GM12878 (cell line): ENCODE measurements around the gene SEC23A. TPM values are rescaled to one million over a fixed set of nuclear protein-coding genes. Genes with fewer than 3 reads are reported as not detected.

Experiments
- ATAC-seq: fragments of 200-7000 bp; cut with Tn5 transposase; 3 replicates; pipeline ENCODE4 v1.9.1; 2020; ENCODE audit warnings: mild to moderate bottlenecking, moderate library complexity
- BruUV-seq: library from RNA; stranded (reverse); fragments of 400-500 nt; replicated peaks from 2 replicates; lab custom pipeline; 2021; lab: Mats Ljungman, UMichigan
- CTCF ChIA-PET: fragments of 300-600 bp; sonication (Branson Sonifier 250); formaldehyde crosslinking; extraction: SDS; loops from one replicate; lab custom pipeline; 2021; ENCODE audit warnings: inconsistent platforms; lab: Yijun Ruan, JAX
- POLR2A ChIA-PET: fragments of 350-600 bp; formaldehyde crosslinking; extraction: SDS; loops from one replicate; lab custom pipeline; 2021; ENCODE audit warnings: inconsistent platforms; lab: Charles Lee
- RAD21 ChIA-PET: fragments of 300-600 bp; sonication (Branson Sonifier 250); formaldehyde crosslinking; loops from one replicate; lab custom pipeline; 2023; ENCODE audit warnings: antibody characterized with exemption; ENCODE audit not compliant: unreplicated experiment; lab: Charles Lee
- SMC1A ChIA-PET: fragments of 300-600 bp; sonication (Branson Sonifier 250); formaldehyde crosslinking; loops from one replicate; lab custom pipeline; 2023; ENCODE audit not compliant: unreplicated experiment, uncharacterized antibody; lab: Charles Lee
- DNase-seq: peaks from one replicate; pipeline ENCODE4 v3.0.0-alpha.2; 2011; ENCODE audit warnings: low read depth, low spot score
- FAIRE-seq: peaks from 3 replicates; lab custom pipeline; 2011; peaks lifted over from hg19 to GRCh38; lab: Jason Lieb, UNC
- H2AFZ ChIP-seq: 2 replicates; pipeline ENCODE4 v1.6.0; 2011; ENCODE audit warnings: low read depth, low read length, control low read depth; ENCODE audit not compliant: control insufficient read depth
- H3K27ac ChIP-seq: 2 replicates; pipeline ENCODE4 v1.5.1; 2011; ENCODE audit warnings: control low read depth; ENCODE audit not compliant: control insufficient read depth, insufficient read depth
- H3K27me3 ChIP-seq, 2 experiments: replicated peaks in 1 of 2; 2 replicates each; pipeline versions ENCODE4 v1.6.0 to v1.6.1; 2011; ENCODE audit warnings: low read length in 1 of 2; ENCODE audit not compliant: control insufficient read depth in 2 of 2, insufficient read depth in 2 of 2
- H3K36me3 ChIP-seq, 2 experiments: 2 replicates each; pipeline ENCODE4 v1.5.1; 2011; ENCODE audit warnings: low read length in 1 of 2; ENCODE audit not compliant: control insufficient read depth in 2 of 2, insufficient read depth in 2 of 2
- H3K4me1 ChIP-seq: 2 replicates; pipeline ENCODE4 v1.6.1; 2011; ENCODE audit warnings: mild to moderate bottlenecking, low read length, moderate library complexity, mixed read lengths; ENCODE audit not compliant: control insufficient read depth, insufficient read depth
- H3K4me2 ChIP-seq: 2 replicates; pipeline ENCODE4 v1.6.0; 2011; ENCODE audit warnings: control low read depth; ENCODE audit not compliant: control insufficient read depth, insufficient read depth
- H3K4me3 ChIP-seq: fragments of 200-600 bp; sonication (generic); 2 replicates; pipeline ENCODE4 v1.5.1; 2016
- H3K79me2 ChIP-seq: 2 replicates; pipeline ENCODE4 v1.6.0; 2011; ENCODE audit warnings: low read length; ENCODE audit not compliant: control insufficient read depth, insufficient read depth
- H3K9ac ChIP-seq: 2 replicates; pipeline ENCODE4 v1.8.0; 2011; ENCODE audit warnings: low read length, control low read depth, mixed read lengths; ENCODE audit not compliant: control insufficient read depth, insufficient read depth
- H3K9me3 ChIP-seq: replicated peaks from 3 replicates; pipeline ENCODE4 v1.5.1; 2011; ENCODE audit warnings: mild to moderate bottlenecking, low read length; ENCODE audit not compliant: control insufficient read depth, insufficient read depth
- H4K20me1 ChIP-seq: 2 replicates; pipeline ENCODE4 v1.6.0; 2011; ENCODE audit not compliant: control insufficient read depth, insufficient read depth
- RAD21 ChIP-seq: IDR thresholded peaks from 2 replicates; pipeline ENCODE4 v1.6.1; 2011; ENCODE audit warnings: mild to moderate bottlenecking, low read depth, low read length, moderate library complexity; ENCODE audit not compliant: insufficient read depth
- SMC3 ChIP-seq: IDR thresholded peaks from 2 replicates; pipeline ENCODE4 v1.6.1; 2011; ENCODE audit warnings: low read length, improper control_type of control experiment, borderline replicate concordance
- WGBS: methylation state at CpG from one replicate; pipeline ENCODE4 v1.1.6; 2016; ENCODE audit warnings: low lambda C conversion rate; ENCODE audit not compliant: insufficient replicate concordance, insufficient coverage; ENCODE audit errors: missing lambda C conversion rate; 5-methylcytosine and 5-hydroxymethylcytosine counted together
- in situ Hi-C: fragments of 300-500 bp; cut with MboI; formaldehyde crosslinking; loops from 9 replicates; pipeline ENCODE4 v1.14.3; 2018; ENCODE audit warnings: mixed read lengths
- intact Hi-C: fragments of 100-400 bp; cut with micrococcal nuclease; formaldehyde crosslinking; loops from one replicate; pipeline ENCODE4 v1.14.2; 2022; ENCODE audit not compliant: unreplicated experiment
- polyA plus RNA-seq, 11 experiments: library from polyadenylated mRNA; depleted of rRNA in 4 of 11; unstranded in 6 of 11; stranded (reverse) in 5 of 11; fragments of >200 nt; fragmentation: Nextera tagmentation in 4 of 11; fragmentation: Illumina TruSeq in 1 of 11; extraction: Ambion mirVana in 4 of 11; extraction: Trizol in 1 of 11; gene quantifications; 1 replicate in 1 of 11; 2 replicates in 10 of 11; pipeline versions ENCODE4 v1.2.1 to v1.2.3, GENCODE V29; 2011 to 2016; ENCODE audit warnings: inconsistent platforms in 2 of 11, missing spikeins in 2 of 11, low read depth in 1 of 11
- total RNA-seq, 4 experiments: library from RNA; depleted of rRNA in 3 of 4; stranded (reverse); fragments of >200 nt in 3 of 4; fragmentation: Illumina TruSeq in 1 of 4; extraction: Trizol in 1 of 4; gene quantifications; 2 replicates each; pipeline versions ENCODE4 v1.2.1 to v1.2.3, GENCODE V29; 2013 to 2021
- TF ChIP-seq, protein P1 (sequence below), 3 experiments: IDR thresholded peaks in 2 of 3; conservative IDR thresholded peaks in 1 of 3; 2 replicates each; pipeline ENCODE4 v1.5.1; 2011; ENCODE audit warnings: low read depth in 3 of 3, low read length in 3 of 3, mild to moderate bottlenecking in 3 of 3, control low read depth in 2 of 3, moderate library complexity in 2 of 3, inconsistent platforms in 1 of 3, mixed read lengths in 1 of 3; ENCODE audit not compliant: control insufficient read depth in 2 of 3, insufficient read depth in 1 of 3; ENCODE audit errors: extremely low read depth in 1 of 3
- TF ChIP-seq, protein P2 (sequence below): fragments of 450-650 bp; IDR thresholded peaks from 2 replicates; pipeline ENCODE4 v1.6.1; 2018; ENCODE audit warnings: mild to moderate bottlenecking, low read depth, moderate library complexity; ENCODE audit not compliant: partially characterized antibody

The SEC23A gene
- total and polyA plus RNA-seq, 10 of the 15 experiments (the other 5 are each of a cell fraction or from before 2014, with no cell fraction given) = 13.6 to 63.8 (median 37.3) TPM

DNA sequence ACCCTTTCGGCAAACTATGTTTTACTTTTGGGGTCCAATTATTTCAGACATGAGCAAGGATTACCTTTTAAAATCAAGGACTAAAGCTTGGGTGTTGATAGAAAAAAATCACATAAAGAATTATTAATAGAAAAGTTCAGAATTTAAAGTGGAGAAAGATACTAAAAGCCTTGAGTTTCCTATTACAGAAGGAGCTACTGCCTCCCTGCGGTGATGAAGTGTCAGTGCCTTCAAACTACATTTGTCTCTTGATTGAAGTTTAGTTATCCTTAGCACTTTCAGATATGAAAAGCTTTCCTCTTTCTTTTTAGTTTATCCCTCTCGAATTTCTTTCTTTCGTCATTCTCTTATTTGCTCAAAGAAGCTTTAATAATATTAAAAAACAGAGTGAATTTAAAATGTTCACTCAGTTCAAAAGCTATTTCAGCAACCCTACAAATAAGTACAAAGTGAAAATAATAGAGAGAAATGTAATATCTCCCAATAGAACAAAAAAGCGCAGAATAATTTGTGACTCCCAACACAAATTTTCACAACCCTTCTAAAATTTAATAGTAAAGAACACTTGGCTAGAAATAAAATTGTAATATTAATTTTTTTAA lies 87.6 kb downstream of the SEC23A start:
- Histone ChIP-seq H3K4me1 (no peaks in the 10 kb centered on the region), H4K20me1 (no peaks in the 10 kb centered on the region), H3K4me3 (no peak overlapping the region), H3K27me3 (no peaks in the 10 kb centered on the region), H2AFZ (no peak overlapping the region), H3K36me3 (no peaks in the 10 kb centered on the region), H3K9ac (no peak overlapping the region), H3K4me2 (no peak overlapping the region), H3K79me2 (no peaks in the 10 kb centered on the region), H3K9me3 (no peaks in the 10 kb centered on the region), H3K27ac (no peak overlapping the region)
- in situ Hi-C loops = loop anchor here (10.0 to 25.0 kb wide), 3 partner anchors 291 to 1778 kb away; no protein-coding TSS in a partner anchor
- BruUV-seq = no TSS peak
- no peak for DNase-seq
- TF ChIP-seq, protein P1, sequence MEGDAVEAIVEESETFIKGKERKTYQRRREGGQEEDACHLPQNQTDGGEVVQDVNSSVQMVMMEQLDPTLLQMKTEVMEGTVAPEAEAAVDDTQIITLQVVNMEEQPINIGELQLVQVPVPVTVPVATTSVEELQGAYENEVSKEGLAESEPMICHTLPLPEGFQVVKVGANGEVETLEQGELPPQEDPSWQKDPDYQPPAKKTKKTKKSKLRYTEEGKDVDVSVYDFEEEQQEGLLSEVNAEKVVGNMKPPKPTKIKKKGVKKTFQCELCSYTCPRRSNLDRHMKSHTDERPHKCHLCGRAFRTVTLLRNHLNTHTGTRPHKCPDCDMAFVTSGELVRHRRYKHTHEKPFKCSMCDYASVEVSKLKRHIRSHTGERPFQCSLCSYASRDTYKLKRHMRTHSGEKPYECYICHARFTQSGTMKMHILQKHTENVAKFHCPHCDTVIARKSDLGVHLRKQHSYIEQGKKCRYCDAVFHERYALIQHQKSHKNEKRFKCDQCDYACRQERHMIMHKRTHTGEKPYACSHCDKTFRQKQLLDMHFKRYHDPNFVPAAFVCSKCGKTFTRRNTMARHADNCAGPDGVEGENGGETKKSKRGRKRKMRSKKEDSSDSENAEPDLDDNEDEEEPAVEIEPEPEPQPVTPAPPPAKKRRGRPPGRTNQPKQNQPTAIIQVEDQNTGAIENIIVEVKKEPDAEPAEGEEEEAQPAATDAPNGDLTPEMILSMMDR (IDR thresholded peaks at IDR 0.05 in 2 of 3, conservative IDR thresholded peaks at IDR 0.05 in 1 of 3; ENCODE audit: control insufficient read depth in 2 of 3, extremely low read depth in 1 of 3, insufficient read depth in 1 of 3, low read depth in 3 of 3, low read length in 3 of 3) = peak; percentile 66 to 76 (median 67); a peak in 5 of 6 replicates
- TF ChIP-seq, protein P2, sequence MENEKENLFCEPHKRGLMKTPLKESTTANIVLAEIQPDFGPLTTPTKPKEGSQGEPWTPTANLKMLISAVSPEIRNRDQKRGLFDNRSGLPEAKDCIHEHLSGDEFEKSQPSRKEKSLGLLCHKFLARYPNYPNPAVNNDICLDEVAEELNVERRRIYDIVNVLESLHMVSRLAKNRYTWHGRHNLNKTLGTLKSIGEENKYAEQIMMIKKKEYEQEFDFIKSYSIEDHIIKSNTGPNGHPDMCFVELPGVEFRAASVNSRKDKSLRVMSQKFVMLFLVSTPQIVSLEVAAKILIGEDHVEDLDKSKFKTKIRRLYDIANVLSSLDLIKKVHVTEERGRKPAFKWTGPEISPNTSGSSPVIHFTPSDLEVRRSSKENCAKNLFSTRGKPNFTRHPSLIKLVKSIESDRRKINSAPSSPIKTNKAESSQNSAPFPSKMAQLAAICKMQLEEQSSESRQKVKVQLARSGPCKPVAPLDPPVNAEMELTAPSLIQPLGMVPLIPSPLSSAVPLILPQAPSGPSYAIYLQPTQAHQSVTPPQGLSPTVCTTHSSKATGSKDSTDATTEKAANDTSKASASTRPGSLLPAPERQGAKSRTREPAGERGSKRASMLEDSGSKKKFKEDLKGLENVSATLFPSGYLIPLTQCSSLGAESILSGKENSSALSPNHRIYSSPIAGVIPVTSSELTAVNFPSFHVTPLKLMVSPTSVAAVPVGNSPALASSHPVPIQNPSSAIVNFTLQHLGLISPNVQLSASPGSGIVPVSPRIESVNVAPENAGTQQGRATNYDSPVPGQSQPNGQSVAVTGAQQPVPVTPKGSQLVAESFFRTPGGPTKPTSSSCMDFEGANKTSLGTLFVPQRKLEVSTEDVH = no peak
- TF ChIP-seq SMC3 (peak; percentile 54; the same call in 1 of the 2 replicates), RAD21 (peak; percentile 82)
- ChIA-PET SMC1A (interaction anchor here (0.6 to 2.8 kb wide), 16 partner anchors 8 to 411 kb away, joined by 3 to 19 read pairs (median 4); no protein-coding TSS in a partner anchor), RAD21 (interaction anchor here (0.6 to 1.4 kb wide), 10 partner anchors 8 to 295 kb away, joined by 3 to 8 read pairs (median 3); no protein-coding TSS in a partner anchor), CTCF (interaction anchor here (0.7 to 3.6 kb wide), 29 partner anchors 8 to 1031 kb away, joined by 3 to 31 read pairs (median 4); partner anchors contain the start of gene TRAPPC6B), POLR2A (no interaction called here)
- 31% methylated on average over 5 of the region's 5 CpGs for WGBS
- peak; percentile 81 for ATAC-seq
- peak; percentile 94 for FAIRE-seq
- intact Hi-C loops = loop anchor here (2.0 kb wide), 1 partner anchor 293 kb away; no protein-coding TSS in a partner anchor
